Ramos (cell line): ENCODE results near the gene GJB3.
"Not testable (repeated sequence)": the region's sequence is repeated elsewhere in the genome, so short reads cannot be mapped to it uniquely, and the experiment has no call there.

ENCODE experiments used
- in situ Hi-C: fragments of 300-500 bp; cut with MboI; formaldehyde crosslinking; loops from one replicate; pipeline ENCODE4 v1.14.3; 2022; ENCODE audit warnings: low sequenced_read_pairs; ENCODE audit not compliant: unreplicated experiment

The GJB3 gene

DNA sequence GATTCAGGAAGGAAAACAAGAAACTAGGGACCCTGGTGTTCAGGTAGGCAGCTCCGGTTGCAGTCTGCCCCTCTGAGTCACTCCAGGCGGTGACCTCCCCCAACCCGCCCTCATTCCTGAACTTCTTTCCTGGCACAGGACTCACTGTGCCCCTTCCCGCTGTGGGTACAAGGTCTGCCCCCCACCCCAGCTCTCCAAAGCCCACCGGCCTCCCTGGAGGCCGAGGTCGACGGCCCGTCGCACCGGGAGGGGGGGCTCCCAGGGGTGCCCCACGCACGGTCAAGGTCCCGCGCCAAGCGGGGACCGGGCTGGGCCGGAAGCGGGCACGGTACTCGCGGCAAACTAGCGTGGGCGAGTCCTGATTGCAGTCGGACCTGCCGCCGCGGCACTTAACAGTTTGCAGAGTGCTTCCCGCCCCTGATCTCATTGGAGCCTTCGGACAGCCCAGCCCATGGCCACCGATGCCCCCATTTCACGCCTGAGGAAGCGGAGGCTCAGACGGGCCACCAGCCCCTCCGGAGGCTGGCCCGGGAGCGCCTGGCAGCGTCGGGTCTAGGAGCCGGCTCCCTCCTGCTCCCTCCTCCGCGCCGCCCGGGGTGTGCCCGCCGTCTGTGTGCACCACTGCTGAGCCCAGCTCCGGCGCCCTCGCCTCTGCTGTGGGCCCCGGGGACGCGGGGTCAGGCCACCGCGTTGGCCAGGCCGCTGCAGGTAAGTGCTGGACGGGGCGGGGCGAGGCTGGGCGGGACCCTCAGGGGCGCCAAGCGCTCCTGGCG, at the start of gene GJB3:
GJB3 (plus strand) TSS at position 144 of the 773 bp plus-strand sequence. CDS start 3,549 bp downstream, outside the sequence.
- in situ Hi-C loops = no loop called here

DNA sequence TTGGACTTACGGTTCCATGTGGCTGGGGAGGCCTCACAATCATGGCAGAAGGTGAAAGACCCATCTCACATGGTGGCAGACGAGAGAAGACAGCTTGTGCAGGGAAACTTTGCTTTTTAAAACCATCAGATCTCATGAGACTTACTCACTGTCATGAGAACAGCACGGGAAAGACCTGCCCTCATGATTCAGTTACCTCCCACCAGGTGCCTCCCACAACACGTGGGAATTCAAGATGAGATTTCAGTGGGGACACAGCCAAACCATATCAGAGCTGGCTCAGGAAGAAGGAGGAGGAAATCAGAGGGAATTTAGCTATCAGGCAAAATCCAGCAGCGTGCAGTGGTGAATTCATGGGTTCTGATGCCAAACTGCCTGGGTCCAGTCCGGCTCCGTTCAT, 48.2 kb upstream of the GJB3 start:
- in situ Hi-C loops = not testable (repeated sequence)

DNA sequence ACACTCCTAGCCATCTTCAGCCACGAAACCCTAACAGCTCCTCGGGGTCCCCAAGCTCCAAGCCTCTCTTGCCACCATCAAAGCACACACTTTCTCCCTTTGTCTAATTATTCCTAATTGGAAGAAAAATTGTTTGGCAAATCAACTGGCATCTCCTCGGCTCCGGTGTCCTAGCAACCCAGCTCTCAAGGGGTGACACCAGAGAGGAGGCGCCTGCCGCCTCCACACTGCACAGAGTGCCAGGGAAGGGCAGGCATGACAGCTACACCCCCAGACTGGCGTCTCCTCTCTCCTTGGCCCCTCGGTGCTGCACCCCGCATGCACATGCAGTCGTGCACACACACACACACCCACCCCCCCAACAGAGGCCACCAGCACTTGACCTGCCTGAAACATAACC, 44.3 kb upstream of the GJB3 start:
- in situ Hi-C loops = no loop called here

- in situ Hi-C loops = not testable (repeated sequence)
Observed at GRCh38 chr1:34737236-34737635, 43.8 kb upstream of the GJB3 start.

DNA sequence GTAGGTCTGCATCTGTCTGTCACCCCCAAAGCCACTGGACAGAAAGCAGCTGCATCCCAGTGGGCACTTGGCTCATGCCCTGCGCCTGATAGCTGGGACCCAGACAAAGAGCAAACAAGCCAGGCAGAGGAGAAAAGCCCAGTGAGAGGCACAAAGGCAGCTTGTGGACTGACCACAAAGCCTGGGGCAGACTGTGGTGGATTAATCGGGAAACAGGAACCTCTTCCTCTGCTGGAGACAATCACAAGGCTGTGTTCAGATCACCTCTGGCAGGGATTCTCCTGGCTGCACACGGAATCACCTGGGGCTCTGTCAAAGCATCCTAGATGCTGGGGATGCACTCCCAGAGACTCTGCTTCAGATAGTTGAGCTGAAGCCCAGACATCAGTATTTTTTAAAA, 41.4 kb upstream of the GJB3 start:
- in situ Hi-C loops = loop anchor here (10.0 kb wide), 1 partner anchor 275 kb away; no protein-coding TSS in a partner anchor

DNA sequence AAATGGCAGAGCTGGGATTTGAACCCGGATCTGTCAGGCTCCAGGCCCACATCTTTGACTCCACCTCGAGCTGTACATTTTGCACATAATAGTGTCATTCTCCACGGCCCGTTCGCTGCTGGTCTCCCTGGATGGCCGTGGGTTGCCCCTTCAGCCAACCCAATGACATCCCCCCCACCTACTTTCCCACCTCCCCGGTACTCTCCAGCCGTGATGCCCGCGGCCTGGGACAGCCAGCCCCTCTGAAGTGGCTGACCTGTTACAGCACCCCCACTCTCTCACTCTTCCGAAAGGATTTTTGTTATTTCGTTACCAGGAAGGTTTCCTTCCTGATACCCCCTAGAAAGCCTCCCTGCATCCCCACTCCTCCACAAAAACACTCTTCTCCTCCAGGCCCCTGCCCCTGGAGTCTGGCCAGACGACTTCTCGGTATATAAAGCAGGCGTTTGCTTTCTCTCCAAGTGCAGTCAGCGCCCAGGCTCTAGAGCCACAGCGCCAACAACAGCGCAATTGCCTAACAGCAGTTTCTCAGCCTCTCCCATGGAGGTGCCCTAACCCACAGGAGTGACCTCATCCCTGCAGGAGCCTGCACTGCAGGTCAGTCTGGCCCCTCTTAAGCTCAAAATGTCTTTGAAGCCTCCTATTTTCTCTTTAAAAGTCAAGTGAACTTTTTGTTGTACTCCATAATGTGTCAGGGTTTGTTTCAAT, 40.7 kb upstream of the GJB3 start:
- in situ Hi-C loops = loop anchor here (10.0 kb wide), 1 partner anchor 276 kb away; no protein-coding TSS in a partner anchor

- in situ Hi-C loops = loop anchor here (10.0 kb wide), 1 partner anchor 278 kb away; no protein-coding TSS in a partner anchor
Observed at GRCh38 chr1:34742667-34743270, 38.2 kb upstream of the GJB3 start.

GRCh38 chr1:34743775-34744174, 37.2 kb upstream of the GJB3 start:
- in situ Hi-C loops = loop anchor here (10.0 kb wide), 1 partner anchor 279 kb away; no protein-coding TSS in a partner anchor

- in situ Hi-C loops = loop anchor here (10.0 kb wide), 1 partner anchor 280 kb away; no protein-coding TSS in a partner anchor
Observed at GRCh38 chr1:34744851-34745250, 36.2 kb upstream of the GJB3 start.

DNA sequence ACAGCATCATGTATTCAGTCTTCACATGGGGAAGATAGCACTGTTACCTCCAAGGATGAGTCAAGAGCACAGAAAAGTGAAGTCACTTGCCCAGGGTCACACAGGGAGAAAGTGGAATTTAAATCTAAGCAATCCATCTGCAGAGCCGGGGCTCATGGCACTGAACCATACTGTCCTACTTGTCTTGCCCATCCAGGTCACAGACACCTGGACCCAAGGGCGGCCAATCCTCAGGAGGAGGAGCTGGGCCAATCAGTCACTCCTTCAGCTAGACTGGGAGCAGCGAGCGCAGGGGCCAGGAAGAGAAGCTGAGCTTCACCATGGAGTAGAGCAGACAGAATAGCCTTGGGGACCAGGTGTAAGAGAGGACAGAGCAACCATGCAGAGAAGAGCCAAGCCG, 35.3 kb upstream of the GJB3 start:
- in situ Hi-C loops = loop anchor here (10.0 kb wide), 1 partner anchor 281 kb away; no protein-coding TSS in a partner anchor

GRCh38 chr1:34746101-34746500, 34.9 kb upstream of the GJB3 start:
- in situ Hi-C loops = loop anchor here (10.0 kb wide), 1 partner anchor 281 kb away; no protein-coding TSS in a partner anchor

- in situ Hi-C loops = loop anchor here (10.0 kb wide), 1 partner anchor 282 kb away; no protein-coding TSS in a partner anchor
Observed at GRCh38 chr1:34746785-34747637, 34.0 kb upstream of the GJB3 start.

DNA sequence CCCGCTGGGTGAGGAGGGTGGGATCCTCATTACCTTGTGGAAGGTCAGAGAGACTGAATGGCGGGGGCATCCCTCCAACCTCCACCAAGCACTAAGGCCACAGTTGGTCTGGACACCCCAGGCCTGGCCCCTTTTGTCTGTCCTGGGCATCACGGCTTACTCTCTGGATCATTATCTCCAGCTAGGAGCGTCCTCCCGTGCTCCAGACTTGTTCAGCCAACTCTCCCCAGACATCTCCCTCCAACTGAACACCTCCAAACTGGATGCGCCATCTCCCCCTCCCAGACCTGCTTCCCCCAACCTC, 33.4 kb upstream of the GJB3 start:
- in situ Hi-C loops = loop anchor here (10.0 kb wide), 1 partner anchor 283 kb away; no protein-coding TSS in a partner anchor

- in situ Hi-C loops = loop anchor here (10.0 kb wide), 1 partner anchor 285 kb away; no protein-coding TSS in a partner anchor
Observed at GRCh38 chr1:34749992-34750391, 31.0 kb upstream of the GJB3 start.

DNA sequence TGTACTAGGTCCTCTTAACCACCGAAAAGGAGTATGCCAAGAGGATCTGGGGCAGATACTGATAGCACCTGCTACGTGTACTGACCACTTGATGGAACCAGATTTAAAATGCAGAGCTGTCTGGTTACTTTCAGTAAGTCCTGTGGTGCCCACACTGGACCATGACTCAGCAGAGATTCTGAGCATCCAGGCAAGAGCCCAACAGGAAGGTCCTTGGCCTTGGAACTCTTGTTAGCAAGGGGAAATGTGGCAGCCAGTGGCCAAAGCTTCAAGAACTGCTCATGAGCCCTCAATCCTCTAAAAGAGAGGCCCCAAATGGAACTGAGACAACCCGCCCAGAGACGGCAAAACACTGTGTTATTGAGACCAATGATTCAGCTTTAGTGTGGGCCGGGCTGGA, 30.4 kb upstream of the GJB3 start:
- in situ Hi-C loops = no loop called here

DNA sequence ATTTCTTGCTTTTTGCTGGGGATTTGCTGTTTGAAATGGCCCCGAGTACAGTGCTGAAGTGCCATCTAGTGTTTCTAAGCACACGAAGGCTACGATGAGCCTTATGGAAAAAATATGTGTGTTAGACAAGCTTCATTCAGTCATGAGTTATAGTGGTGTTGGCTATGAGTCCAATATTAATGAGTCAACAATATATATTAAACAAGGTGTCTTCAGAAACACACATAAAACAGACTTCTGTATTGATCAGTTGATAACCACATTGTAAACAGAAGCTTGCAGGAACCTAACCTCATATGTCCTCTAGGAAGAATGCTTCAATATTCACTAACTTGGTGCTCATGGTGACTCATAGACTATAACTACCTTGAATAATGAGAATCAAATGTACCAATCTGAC, 27.9 kb upstream of the GJB3 start:
- in situ Hi-C loops = no loop called here

DNA sequence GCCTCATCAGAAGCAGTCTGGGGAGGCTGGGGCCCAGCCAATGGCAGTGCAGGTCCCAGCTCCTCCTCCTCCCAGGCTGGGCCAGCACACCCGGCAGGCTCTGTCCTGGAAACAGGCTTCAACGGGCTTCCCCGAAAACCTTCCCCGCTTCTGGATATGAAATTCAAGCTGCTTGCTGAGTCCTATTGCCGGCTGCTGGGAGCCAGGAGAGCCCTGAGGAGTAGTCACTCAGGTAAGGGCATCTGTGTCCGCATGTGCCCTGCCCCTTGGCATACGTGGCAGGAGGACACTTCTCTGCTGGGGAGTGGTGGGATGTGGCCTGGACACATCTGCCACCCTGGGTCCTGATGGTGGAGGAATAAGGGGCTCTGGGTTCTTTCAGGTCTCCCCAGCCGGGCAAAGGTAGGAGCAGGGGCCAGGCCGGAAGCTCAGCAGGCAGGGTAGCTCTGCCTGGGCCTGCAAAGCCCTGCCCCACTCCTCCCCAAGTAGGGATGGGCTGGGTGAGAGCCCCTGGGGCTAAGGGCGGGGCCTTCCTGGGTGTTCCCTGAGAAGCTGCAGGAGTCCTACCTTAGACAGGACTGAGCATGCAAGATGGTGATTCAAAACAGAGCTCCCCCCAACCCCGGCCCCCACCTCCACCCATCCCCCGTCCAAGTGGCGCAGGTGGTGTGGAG, 25.9 kb upstream of the GJB3 start, which contains the start of gene GJB5:
GJB5 (plus strand) TSS at position 84 of the 674 bp plus-strand sequence. CDS start 2,284 bp downstream, outside the sequence.
- in situ Hi-C loops = no loop called here

GRCh38 chr1:34755961-34756360, 25.1 kb upstream of the GJB3 start:
- in situ Hi-C loops = no loop called here

DNA sequence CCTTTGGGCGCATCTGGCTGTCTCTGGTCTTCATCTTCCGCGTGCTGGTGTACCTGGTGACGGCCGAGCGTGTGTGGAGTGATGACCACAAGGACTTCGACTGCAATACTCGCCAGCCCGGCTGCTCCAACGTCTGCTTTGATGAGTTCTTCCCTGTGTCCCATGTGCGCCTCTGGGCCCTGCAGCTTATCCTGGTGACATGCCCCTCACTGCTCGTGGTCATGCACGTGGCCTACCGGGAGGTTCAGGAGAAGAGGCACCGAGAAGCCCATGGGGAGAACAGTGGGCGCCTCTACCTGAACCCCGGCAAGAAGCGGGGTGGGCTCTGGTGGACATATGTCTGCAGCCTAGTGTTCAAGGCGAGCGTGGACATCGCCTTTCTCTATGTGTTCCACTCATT, 23.6 kb upstream of the GJB3 start:
- in situ Hi-C loops = no loop called here
